Hematopoietic multipotent progenitor cell treated with erythropoietin and hydrocortisone succinate and interleukin-3 and kit ligand, for 8 days (in vitro differentiated cells): Measurements from ENCODE around the gene CSHL1.
A peak's percentile ranks its signal among the peaks of the same experiment; 100 is the strongest.
"Not testable (repeated sequence)": the region's sequence is repeated elsewhere in the genome, so short reads cannot be mapped to it uniquely, and the experiment has no call there.

Experiments
- DNase-seq: peaks from one replicate; pipeline ENCODE4 v3.0.0-alpha.2; 2015

Gene CSHL1

DNA sequence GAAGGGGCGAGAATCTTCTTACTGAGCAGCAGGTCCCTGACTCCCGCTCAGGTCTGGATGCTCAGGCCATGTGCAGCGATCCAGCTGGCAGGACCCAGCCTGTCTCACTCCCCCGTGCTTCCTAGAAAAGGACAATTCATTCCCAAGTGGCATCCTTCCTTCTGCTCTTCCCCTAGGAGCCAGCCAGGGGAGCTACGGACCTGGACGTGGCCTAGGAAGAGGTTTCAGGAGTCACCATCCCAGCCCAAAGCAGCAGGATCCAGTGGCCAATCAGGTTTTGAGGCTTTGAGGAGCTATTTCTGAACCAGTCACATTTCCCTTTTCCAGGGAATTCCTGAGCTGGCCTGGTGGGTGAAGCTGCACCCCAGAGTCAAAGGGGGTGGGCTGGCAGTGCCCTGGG, 28.8 kb upstream of the CSHL1 start:
- DNase-seq, result no peak

DNA sequence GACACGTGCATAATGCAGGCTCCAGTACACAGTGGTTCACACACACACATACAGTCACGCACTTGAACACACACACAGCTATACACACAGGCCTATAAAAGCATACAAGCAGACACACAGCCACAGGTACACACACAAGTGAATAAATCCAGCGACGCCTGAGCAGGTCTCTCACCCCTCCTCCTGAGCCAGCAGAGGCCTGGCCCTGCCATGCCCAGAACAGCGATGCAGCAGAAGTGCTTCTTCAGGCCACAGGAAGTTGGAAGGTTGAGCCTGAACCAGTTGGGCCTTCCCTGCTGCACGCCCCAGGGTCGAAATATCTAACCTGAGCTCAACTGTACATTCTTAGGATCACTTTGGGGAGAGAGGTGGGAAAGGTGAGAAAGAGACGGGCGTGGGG, 28.3 kb upstream of the CSHL1 start:
- DNase-seq, result no peak

DNA sequence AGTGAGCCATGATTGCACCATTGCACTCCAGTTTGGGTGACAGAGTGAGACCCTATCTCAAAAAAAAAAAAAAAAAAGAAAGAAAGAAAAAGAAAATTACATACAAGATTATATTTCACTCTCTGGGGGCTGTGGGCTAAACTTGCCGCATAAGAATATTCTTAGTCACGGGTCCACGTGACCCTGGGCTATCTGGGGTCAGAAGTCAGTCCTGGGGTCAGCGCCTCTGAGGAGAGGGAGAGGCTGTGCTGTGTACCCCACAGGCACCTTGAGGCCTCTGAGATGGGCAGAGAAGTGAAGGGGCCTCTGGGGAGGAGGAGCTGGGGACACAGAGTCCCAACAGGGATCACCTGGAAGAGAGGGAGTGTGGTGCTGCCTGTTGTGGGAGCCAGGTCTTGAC, 26.9 kb upstream of the CSHL1 start:
- DNase-seq, result no peak

DNA sequence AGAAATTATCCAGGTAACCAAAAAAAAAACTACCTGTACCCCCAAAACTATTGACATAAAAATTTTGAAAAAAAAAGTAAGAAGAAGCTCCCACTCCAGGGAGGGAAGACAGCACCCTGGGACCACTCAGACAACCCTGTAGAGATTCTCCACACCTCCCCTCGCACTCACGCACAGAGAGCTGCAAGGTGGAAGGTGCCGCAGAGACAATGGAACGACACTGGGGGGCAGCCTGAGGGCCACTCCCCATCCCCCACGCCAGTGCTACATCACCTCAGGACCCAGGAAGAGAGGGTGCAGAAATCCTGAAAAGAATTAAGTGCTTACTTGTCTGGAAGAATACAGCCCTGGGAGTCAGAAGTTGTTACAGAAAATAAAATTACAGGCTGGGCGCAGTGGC, 26.3 kb upstream of the CSHL1 start:
- DNase-seq, result no peak

DNA sequence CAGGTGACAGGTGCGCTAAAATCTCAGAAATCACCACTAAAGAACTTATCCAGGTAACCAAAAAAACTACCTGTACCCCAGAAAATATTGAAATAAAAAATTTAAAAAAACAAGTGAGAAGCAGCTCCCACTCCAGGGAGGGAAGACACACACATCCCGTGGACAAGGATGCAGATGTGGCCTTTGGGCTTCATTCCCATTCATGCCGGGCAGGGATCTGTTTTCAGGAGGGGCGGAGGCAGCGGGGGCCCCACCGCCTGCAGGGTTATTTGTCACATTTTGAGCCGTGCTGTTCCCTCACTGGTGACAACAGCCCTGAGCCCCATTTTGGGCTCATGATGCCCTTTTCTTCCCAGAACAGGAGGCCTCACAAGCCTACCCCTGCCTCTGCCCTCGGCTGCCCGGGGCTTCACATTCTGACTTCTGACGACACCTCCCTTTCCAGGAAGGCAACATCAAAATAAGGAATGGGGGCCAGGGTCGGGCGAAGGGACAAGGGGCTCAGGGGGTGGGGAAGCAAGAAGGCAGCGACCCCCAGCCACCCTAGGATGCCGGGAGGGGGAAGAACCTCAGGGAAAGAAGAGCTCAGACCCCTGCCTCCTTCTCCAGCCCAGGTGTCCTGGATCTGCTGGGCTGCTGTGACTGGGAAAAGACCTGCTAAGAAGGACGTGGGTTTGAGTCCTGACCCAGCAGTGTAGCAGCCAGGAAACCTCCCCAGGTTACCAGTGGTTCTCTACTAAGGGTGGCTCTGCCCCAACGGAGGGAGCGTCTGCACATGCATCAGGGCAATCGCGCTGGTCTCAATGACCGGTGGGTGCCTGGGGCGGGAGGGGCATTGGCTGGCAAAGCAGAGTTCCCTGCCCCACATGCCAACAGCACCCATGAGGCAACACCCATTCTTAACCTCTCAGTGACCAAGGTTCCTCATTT, 23.4 kb upstream of the CSHL1 start:
- no peak for DNase-seq

DNA sequence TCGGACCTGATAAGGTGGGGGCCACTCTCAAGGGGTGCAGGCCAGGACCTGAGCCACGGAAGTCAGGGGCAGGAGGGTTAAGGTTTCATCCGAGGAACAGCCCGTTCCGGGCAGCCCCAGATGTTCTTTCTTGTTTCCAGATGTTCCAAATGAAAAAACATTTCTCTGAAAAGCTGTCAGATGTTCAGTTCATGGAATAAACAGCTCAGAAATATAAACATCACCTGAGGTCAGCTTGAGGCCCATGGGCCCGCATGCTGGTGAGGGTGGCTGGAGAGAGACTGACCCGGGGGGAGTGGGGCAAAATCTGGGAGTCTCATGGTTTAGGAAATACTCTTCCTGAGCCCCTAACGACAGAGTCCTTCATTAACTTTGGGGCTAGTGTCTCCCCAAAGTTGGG, 22.5 kb upstream of the CSHL1 start:
- no peak for DNase-seq

DNA sequence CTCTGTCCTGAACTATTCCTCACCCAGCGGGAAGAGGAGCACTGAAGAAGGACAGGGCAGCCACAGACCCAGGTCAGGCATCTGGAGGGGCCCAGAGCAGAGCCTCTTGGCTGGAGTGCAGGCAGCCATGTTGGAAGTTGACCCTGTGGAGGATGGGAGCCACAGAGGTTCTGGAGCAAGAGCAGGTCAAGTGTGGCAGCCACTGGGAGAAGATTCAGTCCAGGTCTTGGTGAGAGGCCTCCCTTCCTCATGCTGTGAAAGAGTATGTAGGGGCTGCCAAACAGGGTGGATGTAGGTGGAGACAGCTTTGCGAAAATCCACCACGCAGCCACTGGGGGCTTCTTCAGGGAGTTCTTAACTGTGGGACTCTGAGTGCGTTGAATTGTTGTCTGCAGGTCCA, 21.7 kb upstream of the CSHL1 start:
- no peak for DNase-seq

DNA sequence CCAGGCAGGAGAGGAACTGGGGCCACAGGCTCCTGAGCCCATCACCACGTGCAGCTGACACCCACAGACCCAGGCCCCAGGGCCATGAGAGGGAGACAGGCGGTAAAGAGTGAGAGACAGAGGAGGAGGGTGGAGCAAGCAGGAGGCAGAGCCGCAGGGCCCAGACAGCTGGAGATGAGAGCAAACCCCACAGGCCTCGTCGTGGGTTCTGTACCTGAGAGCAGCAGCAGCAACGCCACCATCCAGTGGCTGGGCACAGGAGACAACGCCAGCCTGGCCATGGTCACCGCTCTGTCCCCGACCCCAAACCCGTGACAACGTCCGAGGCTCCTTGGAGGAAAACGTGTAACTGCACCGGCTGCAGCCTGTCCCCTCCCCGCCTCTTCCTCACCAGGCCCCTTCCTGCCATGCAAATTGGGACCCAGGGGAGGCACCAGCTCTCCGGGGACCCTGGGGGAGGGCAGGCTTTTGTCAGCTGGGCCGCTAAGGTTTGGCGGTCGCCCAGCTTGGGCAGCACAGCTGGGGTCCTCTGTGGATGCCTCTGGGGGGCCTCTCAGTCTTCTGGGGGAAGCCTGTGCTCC, 21.0 kb upstream of the CSHL1 start, which contains the start of gene CD79B:
CD79B (minus strand) TSS at position 351 of the 581 bp plus-strand sequence; CDS start at position 281, 70 bp downstream.
- DNase-seq, result no peak

DNA sequence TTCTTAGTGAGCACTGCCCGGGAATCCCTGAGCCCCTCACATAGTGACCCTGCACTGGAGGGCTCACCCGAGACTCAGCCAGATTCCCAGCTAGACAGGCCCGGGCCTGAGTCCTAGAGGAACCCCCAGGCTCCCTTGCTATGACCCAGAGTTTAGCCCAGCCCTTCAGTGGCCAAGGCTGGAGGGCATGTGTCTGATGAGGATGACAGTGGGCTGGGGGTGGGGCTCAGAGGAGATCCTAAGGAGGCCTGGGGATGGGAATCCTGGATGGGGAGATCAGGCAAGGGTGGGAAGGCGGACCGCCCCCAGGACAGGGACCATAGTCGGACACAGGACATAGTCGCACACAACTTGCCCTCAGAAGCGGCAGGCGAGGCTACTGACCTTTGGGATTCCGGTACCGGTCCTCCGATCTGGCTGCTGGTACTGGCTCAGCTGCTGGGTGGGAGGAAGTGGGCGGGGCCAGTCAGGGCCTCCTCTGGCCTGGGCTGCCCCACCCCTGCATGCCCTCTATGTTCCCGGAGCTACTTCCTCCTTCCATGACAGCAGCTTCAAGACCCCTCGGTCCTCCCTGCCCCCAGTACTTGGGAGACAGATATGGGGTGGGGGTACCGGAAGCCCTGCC, 20.0 kb upstream of the CSHL1 start:
- peak; percentile 35 for DNase-seq

DNA sequence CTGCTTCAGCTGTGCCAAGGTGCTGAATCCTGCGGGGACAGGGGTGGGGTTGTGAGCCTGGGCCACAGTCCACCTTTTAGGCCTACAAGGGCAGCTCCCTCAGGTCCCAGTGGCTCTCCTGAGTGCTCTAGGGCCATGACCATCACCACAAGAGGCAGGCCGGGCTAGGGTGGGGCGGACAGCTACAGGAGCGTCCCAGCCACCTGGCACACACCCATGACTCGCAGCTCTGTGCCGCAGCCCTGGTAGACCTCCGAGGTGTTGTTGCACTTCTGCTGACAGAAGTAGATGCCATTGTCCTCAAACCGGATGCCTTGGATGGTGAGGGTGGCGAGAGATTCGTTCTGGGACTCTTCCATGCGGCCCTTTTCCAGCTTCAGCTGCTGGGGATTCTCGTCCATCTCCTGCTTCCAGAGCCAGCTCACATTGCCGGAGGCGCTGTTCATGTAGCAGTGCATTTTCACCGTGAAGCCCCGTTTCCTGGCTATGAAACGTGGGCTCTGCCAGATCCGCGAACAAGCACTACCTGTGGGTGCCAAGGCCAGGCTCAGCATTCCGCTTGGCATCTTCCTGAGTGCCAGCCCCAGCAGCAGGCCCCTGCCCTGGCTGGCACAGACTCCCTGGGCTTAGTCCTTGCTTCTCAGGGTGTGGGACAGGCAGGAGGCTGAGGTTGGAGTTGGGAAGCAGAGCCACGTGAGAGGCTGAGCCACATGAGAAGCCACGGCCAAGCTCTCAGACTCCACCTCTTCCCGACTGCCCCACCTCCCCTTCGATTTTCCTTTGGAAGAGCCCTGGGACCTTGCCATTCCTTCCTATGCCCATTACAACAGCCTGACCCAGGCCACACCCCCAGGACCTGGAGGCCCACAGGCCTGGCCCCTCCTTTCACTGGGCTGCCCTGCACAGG, 19.1 kb upstream of the CSHL1 start:
- no peak for DNase-seq

DNA sequence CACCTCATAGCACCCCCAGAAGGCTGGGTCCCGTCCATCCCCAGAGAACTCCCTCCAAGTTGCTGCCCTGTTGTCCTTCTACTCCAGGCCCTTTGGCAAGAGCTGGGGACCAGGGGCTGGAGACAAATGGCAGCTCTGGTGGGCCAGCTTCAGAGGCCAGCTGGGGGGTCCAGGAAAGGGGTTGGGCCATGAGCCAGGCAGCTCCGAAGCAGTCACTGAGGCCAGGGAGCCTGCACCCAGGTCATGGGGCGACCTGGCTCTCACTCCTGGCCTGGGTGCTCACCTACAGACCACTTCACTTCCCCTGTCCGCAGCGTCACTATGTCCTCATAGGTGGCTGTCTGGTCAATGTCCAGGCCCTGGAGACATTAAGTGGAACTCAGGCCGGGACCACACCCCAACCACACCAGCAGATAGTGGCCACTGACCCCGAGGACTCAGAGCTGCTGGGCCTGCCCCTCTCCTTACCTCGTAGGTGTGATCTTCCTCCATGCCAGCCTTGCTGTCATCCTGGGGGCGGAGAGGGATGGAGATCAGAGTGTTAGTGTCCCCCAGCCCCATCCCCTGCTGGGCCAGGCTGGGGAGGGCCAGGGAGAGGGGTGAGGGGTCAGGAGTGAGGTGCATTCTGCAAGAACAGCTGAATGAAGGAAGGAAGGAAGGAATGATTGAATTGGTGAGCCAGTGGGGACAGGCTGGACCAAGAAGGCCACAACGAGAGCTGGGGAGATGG, 18.1 kb upstream of the CSHL1 start:
- DNase-seq, result no peak

DNA sequence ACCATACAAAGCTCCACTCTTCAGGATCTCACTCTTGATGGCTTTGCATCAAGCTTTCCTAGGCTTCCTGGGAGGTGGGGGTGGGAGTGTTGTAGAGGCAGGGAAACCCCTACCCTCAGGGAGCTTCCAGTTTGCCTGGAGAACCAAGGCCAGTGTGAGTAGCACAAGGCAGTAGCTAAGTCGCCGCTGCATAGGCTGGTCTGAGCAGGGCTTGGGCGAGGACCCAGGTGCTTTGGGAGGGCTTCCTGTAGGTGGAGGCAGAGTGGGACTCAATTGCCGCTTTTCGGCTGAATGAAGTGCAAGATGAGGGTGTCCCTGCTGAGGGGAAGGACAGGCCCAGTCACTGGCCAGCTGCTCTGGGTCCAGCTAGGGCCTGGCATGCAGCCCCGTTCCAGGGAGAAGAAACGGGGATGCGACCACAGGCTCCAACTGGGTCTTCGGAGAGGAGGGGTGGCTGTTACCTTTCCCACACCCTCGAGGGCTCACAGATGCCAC, 17.2 kb upstream of the CSHL1 start:
- no peak for DNase-seq

DNA sequence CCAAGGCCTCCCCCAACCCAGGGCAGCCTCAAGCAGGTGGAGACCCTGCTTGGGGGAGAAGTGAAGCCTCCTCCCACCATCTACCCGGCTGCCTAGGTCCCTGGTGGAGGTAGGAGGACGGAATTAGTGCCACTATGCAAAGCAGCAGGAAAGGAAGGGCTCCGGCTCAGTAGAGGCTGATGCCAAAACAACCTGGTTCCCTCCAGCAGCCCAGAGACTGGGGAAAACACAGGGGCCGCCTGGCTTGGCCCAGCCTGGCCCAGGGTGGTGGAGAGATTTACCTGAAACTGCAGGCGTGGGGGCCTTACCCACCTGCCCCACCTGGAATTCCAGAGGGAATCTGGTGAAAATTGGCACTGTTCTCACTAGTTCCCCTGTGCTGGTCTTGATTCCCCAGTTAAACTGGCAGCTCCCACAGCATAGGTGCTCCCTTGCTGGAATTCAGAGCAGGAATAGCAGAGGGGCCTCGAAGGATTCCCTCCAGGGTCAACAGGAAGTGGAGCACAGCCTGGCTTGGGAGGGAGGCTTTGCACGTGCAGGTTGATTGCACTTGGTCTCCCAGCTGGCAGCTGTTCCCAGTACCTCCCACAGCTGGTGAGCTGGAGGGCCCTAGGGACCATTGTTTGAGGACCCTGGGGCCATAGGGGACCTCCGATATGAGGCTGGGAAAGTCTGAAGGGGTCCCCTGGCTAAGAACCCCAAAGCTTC, 16.6 kb upstream of the CSHL1 start:
- DNase-seq, result no peak

DNA sequence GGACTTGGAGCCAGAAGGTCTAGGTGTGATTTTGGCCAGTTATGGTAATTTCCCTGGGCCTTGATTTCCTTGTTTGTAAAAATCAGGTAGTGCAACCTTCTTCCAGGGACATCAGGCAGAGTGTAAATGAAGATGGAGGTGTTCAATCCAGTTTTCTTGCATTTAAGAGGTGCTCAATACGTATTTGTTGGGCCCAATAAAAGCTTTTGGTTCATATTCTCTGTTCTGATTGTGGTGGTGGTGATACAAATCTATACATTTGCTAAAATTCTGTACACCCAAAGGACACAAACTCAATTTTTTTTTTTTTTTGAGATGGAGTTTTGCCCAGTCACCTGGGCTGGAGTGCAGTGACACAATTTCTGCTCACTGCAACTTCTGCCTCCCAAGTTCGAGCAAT, 15.1 kb upstream of the CSHL1 start:
- no peak for DNase-seq

DNA sequence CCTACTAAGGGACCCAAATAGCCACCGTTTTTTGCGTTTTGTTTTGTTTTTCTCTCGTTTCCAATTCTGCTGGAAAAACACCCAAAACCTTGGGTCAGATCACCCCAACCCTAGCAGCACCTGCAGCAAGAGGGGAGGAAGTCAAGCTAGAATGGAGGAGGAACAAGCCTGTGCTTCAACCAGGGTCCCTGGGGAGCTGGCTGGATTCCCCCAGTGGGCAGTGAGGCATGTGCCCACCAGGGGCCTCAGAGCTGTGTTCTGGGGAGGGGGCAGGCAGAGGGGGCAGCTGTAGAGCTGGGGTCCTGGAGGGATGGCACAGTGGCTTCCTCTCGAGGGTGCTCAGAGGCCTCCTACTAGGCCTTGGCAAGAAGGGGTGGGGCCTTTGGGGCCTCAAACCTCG, 14.6 kb upstream of the CSHL1 start:
- no peak for DNase-seq

DNA sequence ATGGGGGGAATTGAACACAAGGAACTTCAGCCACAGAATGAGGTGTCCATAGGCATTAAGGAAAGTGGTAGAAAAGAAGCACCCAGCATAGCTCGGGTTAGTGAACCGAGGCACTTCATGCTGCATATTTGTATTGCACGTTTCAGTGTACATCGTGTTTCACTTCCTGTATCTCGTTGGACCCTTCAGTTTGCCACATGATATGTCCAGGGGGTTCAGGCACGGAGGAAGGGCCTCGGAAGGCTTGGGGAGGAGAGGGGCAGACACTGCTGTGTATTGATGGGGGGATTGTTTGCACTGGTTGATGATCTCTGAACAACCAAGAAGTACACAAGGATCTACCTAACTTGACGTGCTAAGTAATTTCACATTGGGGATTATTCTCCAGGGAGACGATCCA, 11.3 kb upstream of the CSHL1 start:
- not testable (repeated sequence) for DNase-seq

DNA sequence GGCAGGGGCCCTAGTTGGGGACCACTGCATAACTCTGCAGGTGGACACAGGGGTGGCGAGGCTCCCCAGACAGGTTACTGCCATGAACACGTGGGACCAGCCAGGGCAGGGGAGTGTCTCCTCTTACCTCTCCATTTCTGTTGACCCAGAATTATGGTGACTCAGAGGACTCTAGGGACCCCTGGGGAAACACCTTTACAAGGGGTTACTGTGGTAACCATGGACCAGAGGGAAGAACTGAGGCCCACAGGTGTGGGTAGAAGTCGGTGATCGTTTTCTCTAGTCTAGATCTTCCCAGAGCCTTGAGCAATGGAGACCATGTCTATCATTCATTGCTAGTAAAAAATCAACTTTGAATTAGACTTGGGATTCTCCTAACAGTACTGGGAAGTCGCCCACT, 9.7 kb upstream of the CSHL1 start:
- not testable (repeated sequence) for DNase-seq

DNA sequence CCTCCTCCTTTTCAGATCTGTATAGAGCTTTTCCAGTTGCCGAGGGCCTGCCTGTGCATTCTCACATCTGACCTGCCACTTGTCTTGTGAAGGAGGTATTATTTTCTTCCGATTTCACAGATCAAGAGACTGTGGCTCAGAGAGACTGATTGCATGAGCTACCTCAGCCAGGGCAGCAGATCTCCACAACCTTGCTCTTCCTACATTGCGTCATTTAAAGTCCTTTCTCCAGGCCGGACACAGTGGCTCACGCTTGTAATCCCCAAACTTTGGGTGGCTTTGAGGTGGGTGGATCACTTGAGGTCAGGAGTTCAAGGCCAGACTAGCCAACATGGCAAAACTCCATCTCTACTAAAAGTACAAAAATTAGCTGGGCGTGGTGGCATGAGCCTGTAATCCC, 9.0 kb upstream of the CSHL1 start:
- not testable (repeated sequence) for DNase-seq

DNA sequence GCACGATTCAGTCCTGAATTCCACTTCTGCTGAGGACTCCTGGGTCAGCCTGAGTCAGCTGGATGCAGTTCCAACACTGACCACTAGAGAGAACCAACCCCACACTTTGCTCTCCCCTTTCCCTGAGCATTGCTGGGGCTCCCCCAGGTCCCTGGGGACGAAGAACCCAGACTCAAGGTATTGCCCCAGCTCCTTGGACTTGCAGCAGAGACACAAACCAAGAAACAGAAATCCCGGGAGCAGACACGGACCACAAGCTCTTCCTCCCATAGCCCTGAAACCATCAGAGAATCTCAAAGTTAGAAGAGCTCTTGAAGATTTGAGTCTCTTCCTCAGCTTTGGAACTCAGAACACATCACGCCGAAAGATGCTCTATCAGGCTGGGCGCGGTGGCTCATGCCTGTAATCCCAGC, 8.3 kb upstream of the CSHL1 start:
- DNase-seq, result peak; percentile 71

DNA sequence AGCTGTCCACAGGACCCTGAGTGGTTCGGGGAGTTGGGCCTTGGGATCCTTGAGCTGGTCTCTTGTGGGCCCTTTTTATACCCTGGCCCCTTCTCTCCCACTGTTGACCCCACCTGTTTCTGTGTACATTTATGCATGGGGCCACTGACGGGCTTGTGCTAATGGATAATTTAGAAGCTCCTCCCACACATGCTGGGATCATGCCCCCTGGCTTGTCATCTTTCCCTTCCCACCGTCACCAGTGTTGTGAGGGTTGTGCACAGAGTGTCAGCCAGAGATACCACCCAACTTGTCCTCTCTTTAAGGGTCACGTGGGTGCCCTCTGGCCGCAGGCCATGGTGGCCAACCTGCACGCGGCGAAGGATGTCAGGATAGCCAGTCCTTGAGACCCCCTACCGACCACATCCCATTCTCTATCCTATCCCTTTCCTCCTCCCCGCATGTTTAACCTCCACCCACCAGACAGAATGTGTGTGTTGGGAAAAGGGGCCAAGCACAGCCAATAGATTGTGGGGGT, 7.8 kb upstream of the CSHL1 start, which contains the start of gene GH1:
GH1 (minus strand) TSS at position 51 of the 517 bp plus-strand sequence. CDS start 63 bp downstream, outside the sequence.
- not testable (repeated sequence) for DNase-seq

DNA sequence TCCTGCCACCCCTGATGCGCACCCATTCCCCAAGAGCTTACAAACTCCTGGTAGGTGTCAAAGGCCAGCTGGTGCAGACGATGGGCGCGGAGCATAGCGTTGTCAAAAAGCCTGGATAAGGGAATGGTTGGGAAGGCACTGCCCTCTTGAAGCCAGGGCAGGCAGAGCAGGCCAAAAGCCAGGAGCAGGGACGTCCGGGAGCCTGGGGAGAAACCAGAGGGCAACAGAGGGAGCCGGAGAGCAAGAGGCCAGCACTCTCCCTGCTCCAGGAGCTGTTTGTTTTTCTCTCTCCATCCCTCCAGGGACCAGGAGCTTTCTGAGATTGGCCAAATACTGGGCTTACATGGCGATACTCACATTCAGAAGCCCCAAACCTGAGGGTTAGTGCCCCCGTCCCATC, 7.2 kb upstream of the CSHL1 start:
- DNase-seq, result no peak
